Astrocyte (in vitro differentiated cells and primary cell): Measurements from ENCODE around the gene PAX5. TPM values are rescaled to one million over a fixed set of nuclear protein-coding genes. Genes with fewer than 3 reads are reported as not detected.

Experiments
- DNase-seq: peaks from one replicate; pipeline ENCODE4 v3.0.0-alpha.2; 2010; ENCODE audit warnings: low read depth
- FAIRE-seq: peaks from 2 replicates; lab custom pipeline; 2011; peaks lifted over from hg19 to GRCh38; lab: Jason Lieb, UNC
- H2AFZ ChIP-seq: 2 replicates; pipeline ENCODE4 v1.6.0; 2012; ENCODE audit warnings: low read depth, low read length, inconsistent platforms
- H3K27ac ChIP-seq: 2 replicates; pipeline ENCODE4 v1.5.1; 2011; ENCODE audit warnings: low read depth, low read length, inconsistent platforms
- H3K27me3 ChIP-seq: 2 replicates; pipeline ENCODE4 v1.6.0; 2011; ENCODE audit warnings: low read length, inconsistent platforms; ENCODE audit not compliant: insufficient read depth
- H3K36me3 ChIP-seq: 2 replicates; pipeline ENCODE4 v1.5.1; 2011; ENCODE audit warnings: low read length, inconsistent platforms; ENCODE audit not compliant: insufficient read depth
- H3K4me1 ChIP-seq: 2 replicates; pipeline ENCODE4 v1.5.1; 2011; ENCODE audit warnings: low read length, inconsistent platforms; ENCODE audit not compliant: insufficient read depth
- H3K4me2 ChIP-seq: 2 replicates; pipeline ENCODE4 v1.6.0; 2012; ENCODE audit warnings: low read length, inconsistent platforms
- H3K4me3 ChIP-seq: 2 replicates; pipeline ENCODE4 v1.5.1; 2011; ENCODE audit warnings: low read depth, mild to moderate bottlenecking, low read length, inconsistent platforms; ENCODE audit not compliant: insufficient read depth
- H3K79me2 ChIP-seq: 2 replicates; pipeline ENCODE4 v1.6.0; 2012; ENCODE audit warnings: mild to moderate bottlenecking, low read length, inconsistent platforms; ENCODE audit not compliant: insufficient read depth
- H3K9ac ChIP-seq: 2 replicates; pipeline ENCODE4 v1.6.0; 2012; ENCODE audit warnings: mild to moderate bottlenecking, low read length, inconsistent platforms
- H3K9me3 ChIP-seq: 2 replicates; pipeline ENCODE4 v1.5.1; 2012; ENCODE audit warnings: low read depth, mild to moderate bottlenecking, low read length, inconsistent platforms; ENCODE audit not compliant: insufficient read depth
- H4K20me1 ChIP-seq: 2 replicates; pipeline ENCODE4 v1.6.0; 2012; ENCODE audit warnings: low read length, inconsistent platforms; ENCODE audit not compliant: insufficient read depth
- H3K27ac Mint-ChIP-seq: one replicate; pipeline ENCODE4 v1.8.0; 2021; ENCODE audit warnings: mild to moderate bottlenecking, mixed read lengths; ENCODE audit not compliant: unreplicated experiment
- H3K27me3 Mint-ChIP-seq: one replicate; pipeline ENCODE4 v1.8.0; 2021; ENCODE audit warnings: low read depth, mixed read lengths; ENCODE audit not compliant: unreplicated experiment
- H3K36me3 Mint-ChIP-seq: one replicate; pipeline ENCODE4 v1.8.0; 2021; ENCODE audit warnings: low read depth, mixed read lengths; ENCODE audit not compliant: unreplicated experiment
- H3K4me1 Mint-ChIP-seq: one replicate; pipeline ENCODE4 v1.8.0; 2021; ENCODE audit warnings: low read depth, mixed read lengths; ENCODE audit not compliant: unreplicated experiment
- H3K4me3 Mint-ChIP-seq: one replicate; pipeline ENCODE4 v1.8.0; 2021; ENCODE audit warnings: mild to moderate bottlenecking, moderate library complexity, mixed read lengths; ENCODE audit not compliant: unreplicated experiment
- H3K9me3 Mint-ChIP-seq: one replicate; pipeline ENCODE4 v1.8.0; 2021; ENCODE audit warnings: mild to moderate bottlenecking, mixed read lengths; ENCODE audit not compliant: unreplicated experiment
- EZH2 ChIP-seq: IDR thresholded peaks from 2 replicates; pipeline ENCODE4 v1.6.1; 2012; ENCODE audit warnings: mild to moderate bottlenecking, low read length, inconsistent platforms; ENCODE audit not compliant: insufficient read depth
- total RNA-seq: library from RNA; stranded (reverse); gene quantifications from 2 replicates; pipeline ENCODE4 v1.2.1, GENCODE V29; 2021
- TF ChIP-seq, protein P1 (sequence below): IDR thresholded peaks from 2 replicates; pipeline ENCODE4 v1.5.1; 2011; ENCODE audit warnings: low read depth, mild to moderate bottlenecking, inconsistent platforms, low read length, moderate library complexity; ENCODE audit not compliant: insufficient read depth

The PAX5 gene
- total RNA-seq, 1 donor from 2014 or later, result not detected

DNA sequence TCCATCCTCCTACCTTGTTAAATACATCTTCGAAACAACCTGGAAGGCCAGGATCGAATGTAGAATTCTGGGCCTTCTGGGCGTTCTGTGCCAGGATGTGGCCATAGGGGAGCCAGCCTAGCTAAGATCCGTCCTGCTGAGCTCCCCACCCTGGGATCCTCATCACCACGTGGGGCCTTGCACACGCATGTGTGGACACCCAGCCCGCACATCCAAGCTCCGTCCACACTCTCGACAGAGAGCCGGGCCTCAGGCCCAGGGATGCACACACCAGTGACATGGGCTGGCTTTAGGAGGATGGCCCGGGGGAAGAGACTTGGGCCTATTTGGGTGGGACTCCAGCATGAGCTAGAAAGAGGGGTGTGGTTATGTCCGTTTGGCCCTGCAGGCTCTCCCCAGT lies 154.0 kb downstream of the PAX5 start:
- FAIRE-seq (no peak), DNase-seq (no peak)
- H4K20me1 ChIP-seq, result no peaks in the 10 kb centered on the region
- no peaks in the 10 kb centered on the region for H3K4me1 ChIP-seq
- no peak overlapping the region for H3K4me3 ChIP-seq
- H3K27me3 Mint-ChIP-seq, result peaks cover 81% of the 10 kb centered on the region
- no peaks in the 10 kb centered on the region for H3K79me2 ChIP-seq
- H3K27ac ChIP-seq, result no peak overlapping the region
- peaks cover 4% of the 10 kb centered on the region for H3K9me3 Mint-ChIP-seq
- H3K9ac ChIP-seq, result no peak overlapping the region
- H3K27me3 ChIP-seq, result peaks cover 30% of the 10 kb centered on the region
- H3K36me3 ChIP-seq, result no peaks in the 10 kb centered on the region
- H2AFZ ChIP-seq, result no peak overlapping the region
- no peaks in the 10 kb centered on the region for H3K36me3 Mint-ChIP-seq
- TF ChIP-seq, protein P1, sequence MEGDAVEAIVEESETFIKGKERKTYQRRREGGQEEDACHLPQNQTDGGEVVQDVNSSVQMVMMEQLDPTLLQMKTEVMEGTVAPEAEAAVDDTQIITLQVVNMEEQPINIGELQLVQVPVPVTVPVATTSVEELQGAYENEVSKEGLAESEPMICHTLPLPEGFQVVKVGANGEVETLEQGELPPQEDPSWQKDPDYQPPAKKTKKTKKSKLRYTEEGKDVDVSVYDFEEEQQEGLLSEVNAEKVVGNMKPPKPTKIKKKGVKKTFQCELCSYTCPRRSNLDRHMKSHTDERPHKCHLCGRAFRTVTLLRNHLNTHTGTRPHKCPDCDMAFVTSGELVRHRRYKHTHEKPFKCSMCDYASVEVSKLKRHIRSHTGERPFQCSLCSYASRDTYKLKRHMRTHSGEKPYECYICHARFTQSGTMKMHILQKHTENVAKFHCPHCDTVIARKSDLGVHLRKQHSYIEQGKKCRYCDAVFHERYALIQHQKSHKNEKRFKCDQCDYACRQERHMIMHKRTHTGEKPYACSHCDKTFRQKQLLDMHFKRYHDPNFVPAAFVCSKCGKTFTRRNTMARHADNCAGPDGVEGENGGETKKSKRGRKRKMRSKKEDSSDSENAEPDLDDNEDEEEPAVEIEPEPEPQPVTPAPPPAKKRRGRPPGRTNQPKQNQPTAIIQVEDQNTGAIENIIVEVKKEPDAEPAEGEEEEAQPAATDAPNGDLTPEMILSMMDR, result no peak
- no peak for TF ChIP-seq EZH2
- H3K4me1 Mint-ChIP-seq, result no peaks in the 10 kb centered on the region
- H3K9me3 ChIP-seq, result no peaks in the 10 kb centered on the region
- no peak overlapping the region for H3K27ac Mint-ChIP-seq
- H3K4me3 Mint-ChIP-seq, result no peak overlapping the region
- H3K4me2 ChIP-seq, result no peak overlapping the region

DNA sequence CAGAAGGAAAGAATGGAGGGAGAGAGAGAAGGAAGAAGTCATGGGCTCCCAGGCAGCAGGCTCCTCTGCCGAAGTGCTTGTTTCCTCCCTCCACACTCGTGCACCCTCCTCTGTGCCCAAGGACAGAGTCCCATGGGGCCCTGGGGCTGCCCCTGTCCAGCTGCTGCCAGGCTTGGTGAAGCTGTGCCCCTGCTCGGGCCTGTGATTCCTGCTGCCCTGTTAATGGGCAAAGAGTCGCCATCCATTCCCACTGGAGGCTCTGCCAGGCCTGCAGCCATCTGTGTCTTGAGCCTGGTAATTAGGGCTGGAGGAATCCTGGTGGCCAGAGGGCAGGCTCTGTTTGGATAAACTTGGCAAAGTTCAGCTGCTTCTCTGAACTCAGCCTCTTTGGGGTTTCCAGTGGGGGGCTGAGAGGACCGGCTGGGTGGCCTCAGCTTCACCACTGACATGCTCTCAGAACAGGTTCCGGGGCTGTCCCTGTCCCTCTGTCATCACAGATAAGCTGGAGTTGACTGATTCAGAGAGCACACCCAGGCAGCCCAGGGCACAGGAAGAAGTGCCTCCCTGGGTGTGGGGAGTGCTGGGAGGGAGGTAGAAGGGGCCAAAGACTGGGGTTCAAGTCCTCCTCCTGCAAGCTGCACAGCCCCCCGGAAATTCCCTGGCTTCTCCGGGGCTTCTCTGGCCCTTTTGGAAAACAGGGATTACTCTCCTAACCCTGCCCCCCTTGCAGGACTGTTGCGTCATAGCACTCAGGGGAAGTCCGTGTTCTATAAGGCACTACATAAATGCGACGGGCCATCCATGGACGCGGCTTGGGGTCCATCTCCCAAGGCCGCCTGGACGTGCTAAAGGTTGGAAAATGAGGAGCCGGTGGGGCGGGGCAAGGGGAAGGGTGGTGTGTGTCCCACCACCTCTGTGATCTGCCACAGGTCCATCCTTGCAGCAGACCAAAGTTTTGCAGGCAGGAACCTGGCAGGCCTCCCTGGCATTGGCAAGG lies 154.8 kb downstream of the PAX5 start:
- no peak overlapping the region for H3K4me3 ChIP-seq
- FAIRE-seq, result no peak
- H3K9me3 ChIP-seq, result no peaks in the 10 kb centered on the region
- no peak overlapping the region for H3K4me3 Mint-ChIP-seq
- TF ChIP-seq, protein P1, result no peak
- no peak for TF ChIP-seq EZH2
- no peaks in the 10 kb centered on the region for H3K79me2 ChIP-seq
- no peak overlapping the region for H3K27ac Mint-ChIP-seq
- no peaks in the 10 kb centered on the region for H3K36me3 ChIP-seq
- H3K4me1 ChIP-seq, result no peaks in the 10 kb centered on the region
- H3K9me3 Mint-ChIP-seq, result peaks cover 4% of the 10 kb centered on the region
- H3K4me2 ChIP-seq, result no peak overlapping the region
- no peak for DNase-seq
- H3K27ac ChIP-seq, result no peak overlapping the region
- peaks cover 83% of the 10 kb centered on the region for H3K27me3 Mint-ChIP-seq
- no peaks in the 10 kb centered on the region for H3K36me3 Mint-ChIP-seq
- no peak overlapping the region for H2AFZ ChIP-seq
- no peak overlapping the region for H3K9ac ChIP-seq
- H3K27me3 ChIP-seq, result peaks cover 23% of the 10 kb centered on the region
- H3K4me1 Mint-ChIP-seq, result no peaks in the 10 kb centered on the region
- no peaks in the 10 kb centered on the region for H4K20me1 ChIP-seq

DNA sequence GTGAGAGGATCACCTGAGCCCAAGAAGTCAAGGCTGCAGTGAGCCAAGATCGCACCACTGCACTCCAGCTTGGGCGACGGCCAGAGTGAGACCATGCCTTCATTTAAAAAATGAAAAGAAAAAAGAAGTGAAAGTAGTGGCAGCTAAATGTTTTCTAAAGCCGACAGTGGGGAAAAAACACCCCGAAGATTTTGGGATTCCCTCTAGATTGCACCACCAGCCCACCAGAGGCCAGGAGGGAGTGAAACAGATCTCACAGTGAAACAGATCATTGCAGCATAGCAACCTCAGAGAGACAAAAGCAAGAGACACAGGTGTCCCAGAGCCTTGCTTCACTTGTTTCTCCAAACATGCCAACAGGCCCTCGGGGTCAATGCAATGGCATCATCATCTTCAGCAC lies 156.8 kb downstream of the PAX5 start:
- Mint-ChIP-seq H3K27me3 (peaks cover 88% of the 10 kb centered on the region), H3K4me3 (no peak overlapping the region), H3K27ac (no peak overlapping the region), H3K36me3 (no peaks in the 10 kb centered on the region), H3K4me1 (no peaks in the 10 kb centered on the region), H3K9me3 (peaks cover 4% of the 10 kb centered on the region)
- no peak overlapping the region for H2AFZ ChIP-seq
- H3K4me2 ChIP-seq, result no peak overlapping the region
- H3K4me1 ChIP-seq, result no peaks in the 10 kb centered on the region
- H4K20me1 ChIP-seq, result no peaks in the 10 kb centered on the region
- no peak overlapping the region for H3K27ac ChIP-seq
- no peaks in the 10 kb centered on the region for H3K79me2 ChIP-seq
- TF ChIP-seq EZH2, result no peak
- TF ChIP-seq, protein P1, result no peak
- peaks cover 34% of the 10 kb centered on the region for H3K27me3 ChIP-seq
- no peak for DNase-seq
- no peaks in the 10 kb centered on the region for H3K9me3 ChIP-seq
- no peak overlapping the region for H3K9ac ChIP-seq
- FAIRE-seq, result no peak
- no peaks in the 10 kb centered on the region for H3K36me3 ChIP-seq
- no peak overlapping the region for H3K4me3 ChIP-seq
